H9 (cell line): ENCODE data around the gene GIPC3. TPM values are rescaled to one million over a fixed set of nuclear protein-coding genes. Genes with fewer than 3 reads are reported as not detected.

Experiments used
- DNase-seq: peaks from one replicate; pipeline ENCODE4 v3.0.0-alpha.2; 2017
- H2AFZ ChIP-seq: one replicate; pipeline ENCODE4 v1.6.1; 2013; ENCODE audit warnings: mild to moderate bottlenecking, low read length, control low read depth, moderate library complexity
- H2AK5ac ChIP-seq: 2 replicates; pipeline ENCODE4 v1.6.1; 2013; ENCODE audit warnings: low read length, control low read depth, mixed read lengths; ENCODE audit not compliant: insufficient read length
- H2BK120ac ChIP-seq: one replicate; pipeline ENCODE4 v1.6.1; 2013; ENCODE audit warnings: low read depth, mild to moderate bottlenecking, low read length, control low read depth, inconsistent platforms; ENCODE audit not compliant: poor library complexity, severe bottlenecking
- H2BK12ac ChIP-seq: 2 replicates; pipeline ENCODE4 v1.6.1; 2013; ENCODE audit warnings: low read length, control low read depth, mixed read lengths, low read depth; ENCODE audit not compliant: insufficient read length
- H2BK15ac ChIP-seq: 2 replicates; pipeline ENCODE4 v1.6.1; 2013; ENCODE audit warnings: low read depth, low read length, control low read depth
- H2BK20ac ChIP-seq: one replicate; pipeline ENCODE4 v1.6.1; 2013; ENCODE audit warnings: low read depth, mild to moderate bottlenecking, low read length, control low read depth, inconsistent platforms; ENCODE audit not compliant: poor library complexity, severe bottlenecking
- H2BK5ac ChIP-seq: 2 replicates; pipeline ENCODE4 v1.6.1; 2013; ENCODE audit warnings: low read length, control low read depth, mixed read lengths; ENCODE audit not compliant: insufficient read length
- H3K14ac ChIP-seq: 2 replicates; pipeline ENCODE4 v1.6.1; 2013; ENCODE audit warnings: low read length, control low read depth; ENCODE audit not compliant: insufficient read depth
- H3K18ac ChIP-seq: 2 replicates; pipeline ENCODE4 v1.6.1; 2013; ENCODE audit warnings: low read depth, mild to moderate bottlenecking, mixed read lengths, low read length, control low read depth; ENCODE audit not compliant: insufficient read length
- H3K23ac ChIP-seq: 2 replicates; pipeline ENCODE4 v1.6.1; 2013; ENCODE audit warnings: low read length, control low read depth, mixed read lengths, low read depth; ENCODE audit not compliant: insufficient read length
- H3K23me2 ChIP-seq: 2 replicates; pipeline ENCODE4 v1.6.1; 2013; ENCODE audit warnings: low read depth, mild to moderate bottlenecking, mixed read lengths, low read length, control low read depth; ENCODE audit not compliant: insufficient read length, poor library complexity, severe bottlenecking
- H3K27ac ChIP-seq: 2 replicates; pipeline ENCODE4 v1.5.1; 2013; ENCODE audit warnings: low read length, control low read depth, mixed read lengths, low read depth; ENCODE audit not compliant: insufficient read length
- H3K27me3 ChIP-seq: 2 replicates; pipeline ENCODE4 v1.6.1; 2013; ENCODE audit warnings: low read length, control low read depth, inconsistent platforms; ENCODE audit not compliant: insufficient read depth
- H3K4ac ChIP-seq: 2 replicates; pipeline ENCODE4 v1.6.1; 2013; ENCODE audit warnings: low read depth, mild to moderate bottlenecking, control low read depth, inconsistent platforms, low read length, moderate library complexity
- H3K4me1 ChIP-seq: 2 replicates; pipeline ENCODE4 v1.6.1; 2013; ENCODE audit warnings: low read length, control low read depth, inconsistent platforms; ENCODE audit not compliant: insufficient read depth
- H3K4me2 ChIP-seq: 2 replicates; pipeline ENCODE4 v1.6.1; 2013; ENCODE audit warnings: low read length, control low read depth, mixed read lengths; ENCODE audit not compliant: insufficient read length, insufficient read depth
- H3K56ac ChIP-seq: 2 replicates; pipeline ENCODE4 v1.6.1; 2013; ENCODE audit warnings: low read depth, mild to moderate bottlenecking, mixed read lengths, low read length, control low read depth; ENCODE audit not compliant: insufficient read length
- H3K79me1 ChIP-seq: 2 replicates; pipeline ENCODE4 v1.6.1; 2013; ENCODE audit warnings: low read depth, mild to moderate bottlenecking, moderate library complexity, low read length, control low read depth, inconsistent platforms; ENCODE audit not compliant: insufficient read depth, poor library complexity, severe bottlenecking
- H3K79me2 ChIP-seq: 2 replicates; pipeline ENCODE4 v1.6.1; 2013; ENCODE audit warnings: low read length, control low read depth, inconsistent platforms; ENCODE audit not compliant: insufficient read depth
- H3K9ac ChIP-seq: 2 replicates; pipeline ENCODE4 v1.6.1; 2013; ENCODE audit warnings: low read length, control low read depth, mixed read lengths; ENCODE audit not compliant: insufficient read length; ENCODE audit errors: extremely low read depth
- H3K9me3 ChIP-seq: one replicate; pipeline ENCODE4 v1.6.1; 2013; ENCODE audit warnings: low read depth, low read length, inconsistent platforms; ENCODE audit not compliant: control insufficient read depth
- H3T11ph ChIP-seq: one replicate; pipeline ENCODE4 v1.6.1; 2013; ENCODE audit warnings: mild to moderate bottlenecking, low read length, control low read depth, inconsistent platforms
- H4K20me1 ChIP-seq: one replicate; pipeline ENCODE4 v1.6.1; 2013; ENCODE audit not compliant: control insufficient read depth, insufficient read length, insufficient read depth
- H4K5ac ChIP-seq: 2 replicates; pipeline ENCODE4 v1.6.1; 2013; ENCODE audit warnings: low read depth, mild to moderate bottlenecking, mixed read lengths, low read length, control low read depth; ENCODE audit not compliant: insufficient read length
- H4K8ac ChIP-seq: replicated peaks from 2 replicates; pipeline ENCODE4 v1.6.1; 2013; ENCODE audit warnings: low read length, control low read depth, mixed read lengths, low read depth; ENCODE audit not compliant: insufficient read length
- H4K91ac ChIP-seq: 2 replicates; pipeline ENCODE4 v1.6.1; 2013; ENCODE audit warnings: low read depth, mild to moderate bottlenecking, moderate library complexity, mixed read lengths, low read length, control low read depth; ENCODE audit not compliant: insufficient read length
- H3K27ac Mint-ChIP-seq, 3 experiments: 2 replicates in 2 of 3; 3 replicates in 1 of 3; pipeline ENCODE4 v1.8.0; 2020 to 2021; ENCODE audit warnings: mixed read lengths in 3 of 3, mild to moderate bottlenecking in 1 of 3, moderate library complexity in 1 of 3
- H3K27me3 Mint-ChIP-seq: 2 replicates; pipeline ENCODE4 v1.8.0; 2021; ENCODE audit warnings: low read depth, mild to moderate bottlenecking, moderate library complexity, mixed read lengths
- H3K36me3 Mint-ChIP-seq, 3 experiments: 2 replicates in 2 of 3; 3 replicates in 1 of 3; pipeline ENCODE4 v1.8.0; 2020 to 2021; ENCODE audit warnings: low read depth in 3 of 3, mixed read lengths in 3 of 3; ENCODE audit not compliant: insufficient read depth in 1 of 3
- H3K4me1 Mint-ChIP-seq, 2 experiments: 2 replicates each; pipeline ENCODE4 v1.8.0; 2020; ENCODE audit warnings: mixed read lengths in 2 of 2
- H3K4me3 Mint-ChIP-seq, 2 experiments: 2 replicates in 1 of 2; 3 replicates in 1 of 2; pipeline ENCODE4 v1.8.0; 2020 to 2021; ENCODE audit warnings: mild to moderate bottlenecking in 2 of 2, mixed read lengths in 2 of 2, moderate library complexity in 1 of 2
- H3K9me3 Mint-ChIP-seq, 2 experiments: 2 replicates in 1 of 2; 3 replicates in 1 of 2; pipeline ENCODE4 v1.8.0; 2020; ENCODE audit warnings: mild to moderate bottlenecking in 2 of 2, mixed read lengths in 2 of 2, moderate library complexity in 1 of 2
- WGBS: extraction: QIAGEN DNeasy Blood & Tissue Kit; methylation state at CpG from one replicate; pipeline ENCODE4 v1.1.7; 2013; ENCODE audit warnings: missing lambda C conversion rate, low lambda C conversion rate, mixed read lengths; ENCODE audit not compliant: insufficient read length; ENCODE audit errors: extremely low coverage; 5-methylcytosine and 5-hydroxymethylcytosine counted together
- total RNA-seq: library from RNA; stranded (reverse); gene quantifications from 2 replicates; pipeline ENCODE4 v1.2.1, GENCODE V29; 2021
- TF ChIP-seq, protein P1 (sequence below): fragments of 200-600 bp; sonication (generic); conservative IDR thresholded peaks from 3 replicates; pipeline ENCODE4 v1.8.0; 2021; ENCODE audit warnings: antibody characterized with exemption, mild to moderate bottlenecking

Gene GIPC3
- total RNA-seq, 1 experiment from 2014 or later, result 1.6 TPM

DNA sequence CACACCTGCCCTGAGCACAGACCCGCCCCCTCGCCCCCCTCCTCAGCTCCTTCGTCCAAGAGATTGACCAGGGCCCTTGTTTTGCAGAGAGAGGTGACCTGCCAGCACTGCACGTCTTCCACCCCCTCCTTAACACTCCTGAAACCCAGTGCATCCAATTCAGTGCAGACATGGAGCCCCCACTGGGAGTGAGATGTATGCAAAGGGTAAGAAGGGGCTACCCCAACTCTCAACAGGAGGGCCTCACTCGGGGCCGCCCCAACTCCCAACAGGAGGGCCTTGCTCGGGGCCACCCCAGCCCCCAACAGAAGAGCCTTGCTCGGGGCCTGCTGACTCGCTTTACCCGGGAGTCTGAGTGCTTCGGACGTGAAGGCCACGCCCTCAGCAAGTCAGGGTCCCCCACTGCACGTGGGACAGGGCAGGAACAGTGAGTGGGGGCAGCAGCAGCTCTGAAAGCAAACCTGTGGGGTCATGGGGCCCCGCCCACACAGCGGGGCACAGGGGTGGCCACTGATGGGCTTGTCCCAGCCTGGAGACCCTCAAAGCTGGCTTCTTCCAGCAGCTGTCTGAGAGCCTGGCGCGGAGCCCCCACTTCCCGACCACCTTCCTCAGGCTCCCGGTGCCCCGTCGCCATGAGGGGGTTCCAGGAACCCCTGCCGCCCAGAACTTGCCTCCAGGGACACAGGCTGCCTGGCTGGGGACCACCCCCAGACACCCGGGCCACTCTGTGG is 35.7 kb downstream of the GIPC3 start:
- Mint-ChIP-seq H3K4me1 (peaks cover 2 to 11% of the 10 kb centered on the region in 2 experiments), H3K27ac (no peak overlapping the region; a peak in 1 of 7 replicates), H3K27me3 (no peaks in the 10 kb centered on the region), H3K4me3 (no peak overlapping the region), H3K36me3 (peaks cover 3 to 22% (median 21%) of the 10 kb centered on the region in 3 experiments; a peak in 6 of 7 replicates), H3K9me3 (no peaks in the 10 kb centered on the region)
- Histone ChIP-seq H4K20me1 (peaks cover 3% of the 10 kb centered on the region), H4K91ac (no peak overlapping the region), H3K79me2 (peaks cover 5% of the 10 kb centered on the region; the same call in 1 of the 2 replicates), H3K23me2 (peaks cover 2% of the 10 kb centered on the region), H3K9me3 (no peaks in the 10 kb centered on the region), H3K4me1 (0 out of 2 replicates have a peak, but pooled peaks cover 2% of the 10 kb centered on the region), H3K14ac (no peak overlapping the region), H3T11ph (no peak overlapping the region), H3K9ac (no peak overlapping the region), H2AK5ac (no peak overlapping the region), H2BK120ac (no peak overlapping the region), H3K4ac (no peak overlapping the region), H3K79me1 (no peaks in the 10 kb centered on the region), H3K27me3 (no peaks in the 10 kb centered on the region), H2AFZ (no peak overlapping the region), H2BK20ac (no peak overlapping the region), H3K23ac (no peak overlapping the region), H2BK5ac (no peak overlapping the region), H3K56ac (no peak overlapping the region), H4K8ac (no peak overlapping the region), H3K27ac (no peak overlapping the region), H3K4me2 (no peak overlapping the region), H2BK12ac (no peak overlapping the region), H3K18ac (no peak overlapping the region), H4K5ac (no peak overlapping the region), H2BK15ac (no peak overlapping the region)
- WGBS, result no CpG with 5 or more reads among the region's 24 CpGs
- no peak for DNase-seq
- TF ChIP-seq, protein P1, sequence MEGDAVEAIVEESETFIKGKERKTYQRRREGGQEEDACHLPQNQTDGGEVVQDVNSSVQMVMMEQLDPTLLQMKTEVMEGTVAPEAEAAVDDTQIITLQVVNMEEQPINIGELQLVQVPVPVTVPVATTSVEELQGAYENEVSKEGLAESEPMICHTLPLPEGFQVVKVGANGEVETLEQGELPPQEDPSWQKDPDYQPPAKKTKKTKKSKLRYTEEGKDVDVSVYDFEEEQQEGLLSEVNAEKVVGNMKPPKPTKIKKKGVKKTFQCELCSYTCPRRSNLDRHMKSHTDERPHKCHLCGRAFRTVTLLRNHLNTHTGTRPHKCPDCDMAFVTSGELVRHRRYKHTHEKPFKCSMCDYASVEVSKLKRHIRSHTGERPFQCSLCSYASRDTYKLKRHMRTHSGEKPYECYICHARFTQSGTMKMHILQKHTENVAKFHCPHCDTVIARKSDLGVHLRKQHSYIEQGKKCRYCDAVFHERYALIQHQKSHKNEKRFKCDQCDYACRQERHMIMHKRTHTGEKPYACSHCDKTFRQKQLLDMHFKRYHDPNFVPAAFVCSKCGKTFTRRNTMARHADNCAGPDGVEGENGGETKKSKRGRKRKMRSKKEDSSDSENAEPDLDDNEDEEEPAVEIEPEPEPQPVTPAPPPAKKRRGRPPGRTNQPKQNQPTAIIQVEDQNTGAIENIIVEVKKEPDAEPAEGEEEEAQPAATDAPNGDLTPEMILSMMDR, result no peak
